NCI-H345 treated with DMSO at 0.1 percent for 48 hours (cell line): ENCODE measurements around the gene SIDT1.

Source experiments
- DNase-seq: peaks from one replicate; lab custom pipeline; 2025; ENCODE audit not compliant: unreplicated experiment; lab: John Stamatoyannopoulos, UW

The SIDT1 gene

DNA sequence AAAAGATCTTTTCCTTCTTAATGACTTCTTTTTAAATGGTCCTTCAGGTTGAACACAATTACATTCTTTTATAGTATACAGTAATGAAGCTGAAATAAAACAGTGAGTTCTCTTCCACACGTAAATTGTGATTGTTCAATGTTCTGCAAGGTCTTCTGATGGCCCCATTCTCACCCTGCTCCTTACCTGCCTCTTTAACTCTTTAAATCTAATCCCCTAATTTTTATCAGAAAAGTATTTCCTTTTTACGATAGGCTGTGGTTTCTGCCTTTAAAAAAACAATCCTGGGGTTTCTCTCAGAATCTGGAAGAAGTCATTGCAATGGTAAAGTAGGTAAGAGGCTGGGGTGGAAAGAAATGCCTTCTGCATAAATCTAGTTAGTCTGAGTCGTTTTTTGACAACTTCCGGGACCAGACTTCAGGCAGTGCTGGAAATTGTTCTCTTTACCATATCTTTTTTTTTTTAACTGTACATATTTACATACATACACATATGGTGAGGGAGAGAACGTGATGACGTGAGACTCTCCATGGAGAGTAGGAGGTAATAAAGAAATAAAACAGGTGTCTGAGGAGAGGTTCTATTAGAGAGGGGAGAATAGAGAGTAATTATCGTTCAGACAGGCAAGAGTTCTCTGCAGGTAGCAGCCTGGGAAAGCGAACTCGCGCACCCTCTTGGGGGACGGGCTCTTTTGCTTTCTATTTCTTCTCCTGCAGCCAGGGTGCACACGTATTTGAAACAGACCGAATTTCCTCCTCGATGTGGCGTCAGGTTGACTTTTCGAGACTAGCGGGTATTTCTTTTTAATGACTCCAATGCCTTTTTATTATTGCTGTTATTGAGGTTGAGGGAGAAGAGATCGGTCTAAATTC is at the start of gene SIDT1:
Gene SIDT1, plus strand, starts transcription at position 730 of the 872 bp plus-strand sequence. CDS start 467 bp downstream, outside the sequence.
- peak; percentile 20 for DNase-seq

- no peak for DNase-seq
Observed at GRCh38 chr3:113485161-113485609, 47.2 kb upstream of the SIDT1 start.

DNA sequence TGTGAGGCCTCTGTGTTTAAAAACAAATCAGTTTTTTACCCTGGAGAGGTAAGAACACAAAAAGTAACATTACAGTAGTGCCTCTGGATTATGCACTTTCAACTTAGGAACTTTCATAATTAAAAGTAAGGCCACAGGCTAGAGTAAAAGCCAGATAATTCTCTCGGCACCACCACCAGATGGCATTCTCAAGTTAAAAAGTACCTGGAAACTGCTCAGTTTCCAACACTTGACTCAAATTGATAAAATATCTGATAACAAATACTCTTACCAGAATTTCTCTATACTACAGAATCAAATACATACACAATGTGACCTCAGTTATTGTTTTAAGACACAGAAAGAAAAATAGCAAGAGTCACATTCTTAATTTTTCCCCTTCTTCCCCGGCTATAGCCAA is 37.3 kb upstream of the SIDT1 start:
- no peak for DNase-seq

- DNase-seq, result no peak
Observed at GRCh38 chr3:113496924-113497323, 35.4 kb upstream of the SIDT1 start.

GRCh38 chr3:113498221-113499005 is 33.9 kb upstream of the SIDT1 start:
- no peak for DNase-seq

- DNase-seq, result no peak
Observed at GRCh38 chr3:113499081-113499480, 33.3 kb upstream of the SIDT1 start.

- no peak for DNase-seq
Observed at GRCh38 chr3:113501597-113501996, 30.8 kb upstream of the SIDT1 start.

GRCh38 chr3:113505867-113506266 is 26.5 kb upstream of the SIDT1 start:
- no peak for DNase-seq

- peak; percentile 24 for DNase-seq
Observed at GRCh38 chr3:113507501-113508067, 24.8 kb upstream of the SIDT1 start.

GRCh38 chr3:113508966-113509365 is 23.4 kb upstream of the SIDT1 start:
- no peak for DNase-seq

GRCh38 chr3:113514265-113514769 is 18.0 kb upstream of the SIDT1 start:
- DNase-seq, result no peak

- no peak for DNase-seq
Observed at GRCh38 chr3:113516115-113516505, 16.2 kb upstream of the SIDT1 start.

GRCh38 chr3:113521981-113522380 is 10.4 kb upstream of the SIDT1 start:
- DNase-seq, result no peak

DNA sequence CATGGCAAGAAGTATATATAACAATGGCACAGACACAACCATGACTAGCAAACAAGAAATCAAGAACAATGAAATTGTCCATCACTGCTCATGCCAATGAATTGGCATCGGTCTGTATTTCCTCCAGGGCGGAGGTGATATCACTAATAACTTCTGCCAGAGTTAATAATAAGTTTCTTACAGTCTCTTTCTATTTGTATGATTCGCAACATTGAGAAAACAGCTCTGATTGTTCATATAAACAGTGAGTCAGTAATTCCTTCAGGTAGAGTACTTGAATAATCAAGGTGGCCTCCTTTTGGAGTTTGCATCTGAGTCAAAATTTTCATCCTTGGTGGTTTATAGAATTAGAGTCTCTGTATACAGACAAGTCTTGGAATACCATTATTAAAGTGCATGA is 9.1 kb upstream of the SIDT1 start:
- no peak for DNase-seq

DNA sequence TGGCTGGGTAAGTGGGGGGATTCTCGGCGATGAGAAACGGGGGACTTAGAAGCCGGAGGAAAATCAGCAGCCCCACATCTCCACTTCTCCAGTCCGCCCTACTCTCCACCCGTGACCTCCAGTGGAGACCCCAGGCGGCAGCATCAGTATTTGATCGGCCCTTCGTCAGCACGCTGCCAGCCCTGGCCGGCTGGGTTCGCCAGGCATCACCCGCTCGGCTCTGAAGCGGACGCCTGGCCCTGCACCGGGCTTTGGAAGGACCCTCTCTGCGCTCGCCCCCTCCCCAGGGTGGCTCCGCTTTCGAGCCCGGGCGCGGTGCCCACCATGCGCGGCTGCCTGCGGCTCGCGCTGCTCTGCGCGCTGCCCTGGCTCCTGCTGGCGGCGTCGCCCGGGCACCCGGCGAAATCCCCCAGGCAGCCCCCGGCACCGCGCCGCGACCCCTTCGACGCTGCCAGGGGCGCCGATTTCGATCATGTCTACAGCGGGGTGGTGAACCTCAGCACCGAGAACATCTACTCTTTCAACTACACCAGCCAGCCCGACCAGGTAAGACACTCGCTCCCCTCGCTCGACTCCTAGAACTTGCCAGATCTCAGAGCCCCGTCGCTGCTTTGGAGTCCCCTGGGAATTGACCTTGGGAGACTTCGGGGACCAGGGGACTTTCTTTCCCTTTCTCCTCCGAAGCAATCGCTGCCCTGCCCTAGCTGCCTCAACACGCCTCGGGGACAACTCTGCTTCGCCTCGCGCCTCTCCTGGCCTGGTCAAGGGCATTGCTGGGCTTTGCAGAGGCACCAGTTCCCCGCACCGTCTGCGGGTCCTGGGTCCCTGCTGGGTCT is 561 bp downstream of the SIDT1 start:
- no peak for DNase-seq

GRCh38 chr3:113533534-113533892 is 1.2 kb downstream of the SIDT1 start:
- no peak for DNase-seq

DNA sequence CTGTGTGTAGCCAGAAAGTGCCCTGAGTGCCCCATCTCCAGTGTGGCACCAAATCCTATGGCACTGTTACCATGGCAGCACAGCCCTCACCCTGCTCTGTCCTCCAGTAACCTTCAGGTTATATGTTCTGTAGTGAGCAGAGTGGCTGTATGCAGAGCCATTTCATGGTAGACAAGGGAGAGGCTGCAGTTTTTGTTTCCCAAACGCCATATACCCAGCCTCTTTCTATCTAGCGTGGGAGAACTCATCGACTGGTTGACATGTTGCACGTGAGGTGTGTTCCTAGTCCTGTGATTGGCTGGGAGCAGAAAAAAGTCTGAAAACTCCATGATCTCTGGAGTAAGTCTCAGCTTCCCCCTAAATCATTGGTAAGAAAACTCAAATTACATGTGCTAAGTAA is 2.0 kb downstream of the SIDT1 start:
- no peak for DNase-seq

DNA sequence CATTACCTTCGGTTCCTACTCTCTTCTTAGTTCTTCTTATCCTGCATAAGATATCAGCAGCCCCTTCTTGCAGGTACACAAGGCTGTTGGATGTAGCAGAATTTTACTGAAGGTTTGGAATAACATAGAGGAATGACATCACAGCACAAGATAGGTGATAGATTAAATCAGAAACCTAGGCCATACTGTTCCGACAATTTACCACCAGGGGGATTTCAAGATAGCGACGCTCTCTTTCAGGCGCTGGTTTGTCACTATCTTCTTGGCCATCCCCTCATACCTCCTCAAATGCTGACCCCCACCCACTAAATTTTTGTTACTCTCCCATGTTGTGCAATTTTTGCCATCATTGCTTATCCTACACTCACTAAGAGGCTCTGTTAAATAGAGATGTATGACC is 3.5 kb downstream of the SIDT1 start:
- no peak for DNase-seq

- DNase-seq, result no peak
Observed at GRCh38 chr3:113536627-113537101, 4.3 kb downstream of the SIDT1 start.

- DNase-seq, result no peak
Observed at GRCh38 chr3:113537155-113537554, 4.8 kb downstream of the SIDT1 start.

GRCh38 chr3:113541519-113541918 is 9.2 kb downstream of the SIDT1 start:
- DNase-seq, result no peak
